ENCODE measurements around the gene PSMA2. TPM values are rescaled to one million over a fixed set of nuclear protein-coding genes. Genes with fewer than 3 reads are reported as not detected.

The PSMA2 gene
- total RNA-seq, 5 donors from 2014 or later (not counting 1 experiment from before 2014, with no cell fraction given) = 37.0 to 50.5 (median 43.7) TPM

- Histone ChIP-seq H3K27me3 (replicated peaks in 1 of 2; ENCODE audit: control insufficient read depth in 2 of 2, extremely low read depth in 1 of 2, insufficient read depth in 2 of 2, low read length in 1 of 2) (no peaks in the 10 kb centered on the region), H3K4me1 (ENCODE audit: control insufficient read depth in 1 of 2, extremely low read depth in 1 of 2, insufficient read depth in 2 of 2, low read length in 2 of 2) (peaks cover 6 to 11% of the 10 kb centered on the region in 2 experiments), H3K9me3 (no peaks in the 10 kb centered on the region), H3K4me3 (ENCODE audit: control insufficient read depth in 1 of 2, extremely low read depth in 1 of 2, low read length in 1 of 2) (no peak overlapping the region), H3K27ac (ENCODE audit: low read length) (no peak overlapping the region), H3K36me3 (ENCODE audit: control insufficient read depth in 2 of 2, extremely low read depth in 1 of 2, insufficient read depth in 1 of 2, low read length in 1 of 2) (peaks cover 3 to 58% of the 10 kb centered on the region in 2 donors)
- no CpG with 5 or more reads among the region's 1 CpG for WGBS (ENCODE audit: insufficient coverage)
- ChIA-PET POLR2A (no interaction called here), CTCF (no interaction called here)
- Mint-ChIP-seq H3K4me1 (peaks cover 39 to 50% (median 48%) of the 10 kb centered on the region in 3 donors), H3K9me3 (no peaks in the 10 kb centered on the region), H3K4me3 (no peak overlapping the region), H3K27me3 (no peaks in the 10 kb centered on the region), H3K36me3 (peaks cover 45% of the 10 kb centered on the region), H3K27ac (no peak overlapping the region)
- ATAC-seq (replicated peaks in 1 of 4) = no peak
- no peak for DNase-seq
Measured at GRCh38 chr7:42925630-42926029, 6.3 kb downstream of the PSMA2 start.

- H3K27me3 ChIP-seq (replicated peaks in 1 of 2; ENCODE audit: control insufficient read depth in 2 of 2, extremely low read depth in 1 of 2, insufficient read depth in 2 of 2, low read length in 1 of 2) = no peaks in the 10 kb centered on the region
- H3K4me1 ChIP-seq (ENCODE audit: control insufficient read depth in 1 of 2, extremely low read depth in 1 of 2, insufficient read depth in 2 of 2, low read length in 2 of 2) = no peaks in the 10 kb centered on the region
- peaks cover 37 to 38% (median 37%) of the 10 kb centered on the region in 3 donors for H3K4me1 Mint-ChIP-seq
- H3K36me3 Mint-ChIP-seq = peaks cover 53% of the 10 kb centered on the region
- DNase-seq (no peak), ATAC-seq (replicated peaks in 1 of 4) (no peak)
- no peak overlapping the region for H3K27ac Mint-ChIP-seq
- CTCF ChIA-PET = interaction anchor here in 1 of 2 donors (0.7 to 0.8 kb wide), 2 partner anchors 17 to 693 kb away, joined by 3 read pairs; no protein-coding TSS in a partner anchor
- H3K36me3 ChIP-seq (ENCODE audit: control insufficient read depth in 2 of 2, extremely low read depth in 1 of 2, insufficient read depth in 1 of 2, low read length in 1 of 2) = peaks cover 3 to 70% of the 10 kb centered on the region in 2 donors
- no peak overlapping the region for H3K4me3 Mint-ChIP-seq
- POLR2A ChIA-PET = interaction anchor here (0.5 to 0.9 kb wide), 6 partner anchors 8 to 841 kb away, joined by 3 to 11 read pairs (median 6); partner anchors contain the start of genes MRPL32 (in 1 of the 2) and PSMA2 (in 1 of the 2)
- H3K27ac ChIP-seq (ENCODE audit: low read length) = no peak overlapping the region
- 71% methylated on average over 3 of the region's 5 CpGs for WGBS (ENCODE audit: insufficient coverage)
- H3K9me3 ChIP-seq = no peaks in the 10 kb centered on the region
- no peaks in the 10 kb centered on the region for H3K9me3 Mint-ChIP-seq
- H3K27me3 Mint-ChIP-seq = no peaks in the 10 kb centered on the region
- H3K4me3 ChIP-seq (ENCODE audit: control insufficient read depth in 1 of 2, extremely low read depth in 1 of 2, low read length in 1 of 2) = no peak overlapping the region
Measured at GRCh38 chr7:42924223-42924838, 7.6 kb downstream of the PSMA2 start.

GRCh38 chr7:42922017-42922753 lies 9.8 kb downstream of the PSMA2 start:
- no peaks in the 10 kb centered on the region for H3K9me3 Mint-ChIP-seq
- no peak overlapping the region for H3K4me3 Mint-ChIP-seq
- H3K36me3 Mint-ChIP-seq = peaks cover 62% of the 10 kb centered on the region
- no peak overlapping the region for H3K27ac Mint-ChIP-seq
- ChIA-PET CTCF (interaction anchor here in 1 of 2 donors (0.8 to 1.1 kb wide), 2 partner anchors 10 to 12 kb away, joined by 3 read pairs; partner anchors contain the start of gene C7orf25), POLR2A (no interaction called here)
- Histone ChIP-seq H3K27me3 (replicated peaks in 1 of 2; ENCODE audit: control insufficient read depth in 2 of 2, extremely low read depth in 1 of 2, insufficient read depth in 2 of 2, low read length in 1 of 2) (no peaks in the 10 kb centered on the region), H3K4me1 (ENCODE audit: control insufficient read depth in 1 of 2, extremely low read depth in 1 of 2, insufficient read depth in 2 of 2, low read length in 2 of 2) (no peaks in the 10 kb centered on the region), H3K9me3 (no peaks in the 10 kb centered on the region), H3K36me3 (ENCODE audit: control insufficient read depth in 2 of 2, extremely low read depth in 1 of 2, insufficient read depth in 1 of 2, low read length in 1 of 2) (peaks cover 9 to 88% of the 10 kb centered on the region in 2 donors), H3K4me3 (ENCODE audit: control insufficient read depth in 1 of 2, extremely low read depth in 1 of 2, low read length in 1 of 2) (no peak overlapping the region), H3K27ac (ENCODE audit: low read length) (no peak overlapping the region)
- ATAC-seq (replicated peaks in 1 of 4) (no peak), DNase-seq (no peak)
- no CpG with 5 or more reads among the region's 3 CpGs for WGBS (ENCODE audit: insufficient coverage)
- peaks cover 16 to 21% (median 18%) of the 10 kb centered on the region in 3 donors for H3K4me1 Mint-ChIP-seq
- H3K27me3 Mint-ChIP-seq = no peaks in the 10 kb centered on the region

- H3K36me3 ChIP-seq (ENCODE audit: control insufficient read depth in 2 of 2, extremely low read depth in 1 of 2, insufficient read depth in 1 of 2, low read length in 1 of 2) = peaks cover 6 to 39% of the 10 kb centered on the region in 2 donors
- no peak overlapping the region for H3K4me3 Mint-ChIP-seq
Measured at GRCh38 chr7:42915356-42915755, 16.6 kb downstream of the PSMA2 start.

GRCh38 chr7:42914421-42915045 lies 17.4 kb downstream of the PSMA2 start:
- Histone ChIP-seq H3K27me3 (replicated peaks in 1 of 2; ENCODE audit: control insufficient read depth in 2 of 2, extremely low read depth in 1 of 2, insufficient read depth in 2 of 2, low read length in 1 of 2) (no peaks in the 10 kb centered on the region), H3K4me1 (ENCODE audit: control insufficient read depth in 1 of 2, extremely low read depth in 1 of 2, insufficient read depth in 2 of 2, low read length in 2 of 2) (peaks cover 17% of the 10 kb centered on the region in 2 experiments), H3K36me3 (ENCODE audit: control insufficient read depth in 2 of 2, extremely low read depth in 1 of 2, insufficient read depth in 1 of 2, low read length in 1 of 2) (peaks cover 6 to 31% of the 10 kb centered on the region in 2 donors), H3K9me3 (no peaks in the 10 kb centered on the region), H3K27ac (ENCODE audit: low read length) (no peak overlapping the region), H3K4me3 (ENCODE audit: control insufficient read depth in 1 of 2, extremely low read depth in 1 of 2, low read length in 1 of 2) (no peak overlapping the region)
- Mint-ChIP-seq H3K9me3 (no peaks in the 10 kb centered on the region), H3K27ac (peak overlapping the region; percentile 6 to 59), H3K36me3 (peaks cover 15% of the 10 kb centered on the region), H3K4me1 (peaks cover 40 to 52% (median 50%) of the 10 kb centered on the region in 3 donors), H3K27me3 (no peaks in the 10 kb centered on the region), H3K4me3 (no peak overlapping the region)
- no peak for ATAC-seq (replicated peaks in 1 of 4)
- WGBS (ENCODE audit: insufficient coverage) = no CpG with 5 or more reads among the region's 5 CpGs
- no peak for DNase-seq
- ChIA-PET CTCF (interaction anchor here in 1 of 2 donors (0.6 kb wide), 2 partner anchors 17 to 879 kb away, joined by 4 to 9 read pairs; no protein-coding TSS in a partner anchor), POLR2A (interaction anchor here (0.5 to 1.1 kb wide), 3 partner anchors 10 to 19 kb away, joined by 3 to 11 read pairs (median 4); no protein-coding TSS in a partner anchor)

More at GRCh38 chr7:42915356-42915755, 16.6 kb downstream of the PSMA2 start:
- POLR2A ChIA-PET = interaction anchor here in 1 of 2 donors (1.1 kb wide), 1 partner anchor 9 kb away, joined by 11 read pairs; no protein-coding TSS in a partner anchor
- Histone ChIP-seq H3K27ac (ENCODE audit: low read length) (no peak overlapping the region), H3K4me1 (ENCODE audit: control insufficient read depth in 1 of 2, extremely low read depth in 1 of 2, insufficient read depth in 2 of 2, low read length in 2 of 2) (peaks cover 14 to 17% of the 10 kb centered on the region in 2 experiments), H3K9me3 (no peaks in the 10 kb centered on the region), H3K27me3 (replicated peaks in 1 of 2; ENCODE audit: control insufficient read depth in 2 of 2, extremely low read depth in 1 of 2, insufficient read depth in 2 of 2, low read length in 1 of 2) (no peaks in the 10 kb centered on the region), H3K4me3 (ENCODE audit: control insufficient read depth in 1 of 2, extremely low read depth in 1 of 2, low read length in 1 of 2) (no peak overlapping the region)
- Mint-ChIP-seq H3K4me1 (peaks cover 36 to 49% (median 43%) of the 10 kb centered on the region in 3 donors), H3K27me3 (no peaks in the 10 kb centered on the region), H3K36me3 (peaks cover 20% of the 10 kb centered on the region), H3K27ac (peak overlapping the region in 1 of 2 donors; percentile 16), H3K9me3 (no peaks in the 10 kb centered on the region)
- DNase-seq (no peak), ATAC-seq (replicated peaks in 1 of 4) (no peak)
- WGBS (ENCODE audit: insufficient coverage) = 91% methylated on average over 1 of the region's 1 CpG
- CTCF ChIA-PET = interaction anchor here in 1 of 2 donors (0.6 kb wide), 1 partner anchor 878 kb away, joined by 4 read pairs; no protein-coding TSS in a partner anchor

- Mint-ChIP-seq H3K36me3 (peaks cover 9% of the 10 kb centered on the region), H3K4me1 (peaks cover 40 to 55% (median 45%) of the 10 kb centered on the region in 3 donors), H3K27me3 (no peaks in the 10 kb centered on the region), H3K9me3 (no peaks in the 10 kb centered on the region), H3K4me3 (no peak overlapping the region), H3K27ac (peak overlapping the region; percentile 71)
- Histone ChIP-seq H3K27ac (ENCODE audit: low read length) (peak overlapping the region; percentile 31), H3K27me3 (replicated peaks in 1 of 2; ENCODE audit: control insufficient read depth in 2 of 2, extremely low read depth in 1 of 2, insufficient read depth in 2 of 2, low read length in 1 of 2) (no peaks in the 10 kb centered on the region), H3K4me1 (ENCODE audit: control insufficient read depth in 1 of 2, extremely low read depth in 1 of 2, insufficient read depth in 2 of 2, low read length in 2 of 2) (peaks cover 17% of the 10 kb centered on the region in 2 experiments), H3K4me3 (ENCODE audit: control insufficient read depth in 1 of 2, extremely low read depth in 1 of 2, low read length in 1 of 2) (no peak overlapping the region), H3K9me3 (no peaks in the 10 kb centered on the region), H3K36me3 (ENCODE audit: control insufficient read depth in 2 of 2, extremely low read depth in 1 of 2, insufficient read depth in 1 of 2, low read length in 1 of 2) (peaks cover 6 to 26% of the 10 kb centered on the region in 2 donors)
- no peak for DNase-seq
- no peak for ATAC-seq (replicated peaks in 1 of 4)
- ChIA-PET CTCF (interaction anchor here in 1 of 2 donors (0.6 kb wide), 1 partner anchor 18 kb away, joined by 9 read pairs; no protein-coding TSS in a partner anchor), POLR2A (interaction anchor here in 1 of 2 donors (0.5 to 0.6 kb wide), 2 partner anchors 10 to 19 kb away, joined by 3 to 4 read pairs; no protein-coding TSS in a partner anchor)
- 73% methylated on average over 4 of the region's 6 CpGs for WGBS (ENCODE audit: insufficient coverage)
Measured at GRCh38 chr7:42914009-42914408, 18.0 kb downstream of the PSMA2 start.

Measured in T-cell (primary cell).